C4-2B (cell line): ENCODE results near the gene UFD1.

ENCODE experiments used
- H3K27ac ChIP-seq: fragments of 450-650 bp; 2 replicates; pipeline ENCODE4 v1.5.1; 2017
- CTCF ChIP-seq: fragments of 450-650 bp; conservative IDR thresholded peaks from 2 replicates; pipeline ENCODE4 v1.5.1; 2017; ENCODE audit warnings: mild to moderate bottlenecking
- ZFX ChIP-seq: fragments of 450-650 bp; IDR thresholded peaks from 2 replicates; pipeline ENCODE4 v1.6.1; 2017

UFD1 gene

GRCh38 chr22:19407649-19408606, 71.1 kb downstream of the UFD1 start:
- H3K27ac ChIP-seq = no peak overlapping the region
- TF ChIP-seq CTCF = no peak
- no peak for TF ChIP-seq ZFX

DNA sequence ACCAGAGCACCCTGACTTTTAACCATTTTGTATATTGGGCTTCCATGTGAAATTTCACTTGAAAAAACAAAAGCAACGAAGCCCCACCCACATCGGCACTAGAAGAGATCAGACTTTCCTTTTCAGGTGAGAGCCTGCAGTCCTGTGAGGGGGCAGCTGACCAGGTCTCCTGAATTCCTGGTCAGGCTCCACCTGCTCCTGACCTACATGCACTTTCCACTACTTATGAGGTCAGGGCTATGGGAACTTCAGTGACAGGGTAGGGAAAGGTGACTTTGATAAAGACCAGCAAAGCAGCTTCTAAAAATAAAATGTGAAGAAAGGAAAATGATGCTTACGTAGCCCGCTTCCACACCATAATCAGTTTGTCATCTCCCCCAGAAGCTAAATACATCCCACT, 72.1 kb downstream of the UFD1 start:
- no peak overlapping the region for H3K27ac ChIP-seq
- TF ChIP-seq ZFX = no peak
- TF ChIP-seq CTCF = no peak

- no peak overlapping the region for H3K27ac ChIP-seq
- no peak for TF ChIP-seq ZFX
- TF ChIP-seq CTCF = no peak
Observed at GRCh38 chr22:19406281-19406811, 72.6 kb downstream of the UFD1 start.

DNA sequence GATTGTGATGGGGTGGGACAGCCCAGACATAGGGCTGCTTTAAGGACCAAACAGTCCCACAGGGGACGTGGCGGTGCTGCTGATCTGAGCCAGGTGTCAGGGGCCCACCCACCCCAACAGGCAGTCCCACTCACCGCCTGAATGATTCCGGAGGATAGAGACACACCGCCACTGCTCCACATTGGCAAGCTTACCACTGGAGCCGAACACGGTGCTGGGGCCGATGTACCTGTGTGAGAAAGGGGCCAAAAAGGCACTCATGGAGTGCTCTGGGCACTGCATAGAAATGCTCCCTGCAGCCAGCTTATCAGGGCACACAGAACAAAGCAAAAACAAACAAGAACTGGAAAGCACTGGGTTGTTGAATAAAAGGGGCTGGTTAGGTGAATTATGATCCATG, 73.3 kb downstream of the UFD1 start:
- no peak overlapping the region for H3K27ac ChIP-seq
- no peak for TF ChIP-seq CTCF
- no peak for TF ChIP-seq ZFX

DNA sequence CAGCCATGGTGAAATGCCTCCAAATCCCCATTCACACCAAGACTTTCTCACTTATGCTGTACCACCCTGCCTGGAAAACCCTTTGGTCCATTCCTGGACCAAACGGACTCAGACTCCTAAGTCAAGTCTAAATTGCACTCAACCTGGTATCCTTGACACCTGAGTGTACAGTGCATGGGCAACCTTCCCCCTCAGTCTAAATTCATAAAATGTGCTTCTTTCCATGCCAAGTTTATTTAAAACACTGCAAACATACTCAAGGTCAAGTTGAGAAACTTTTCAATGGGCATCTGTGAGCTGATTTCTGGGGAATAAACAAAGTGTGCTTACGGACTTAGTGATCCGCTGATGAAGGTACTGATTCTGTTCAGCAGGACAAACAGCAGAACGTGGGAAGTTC, 73.9 kb downstream of the UFD1 start:
- TF ChIP-seq ZFX (no peak), CTCF (no peak)
- H3K27ac ChIP-seq = no peak overlapping the region

GRCh38 chr22:19404676-19405075, 74.3 kb downstream of the UFD1 start:
- no peak for TF ChIP-seq CTCF
- no peak for TF ChIP-seq ZFX
- no peak overlapping the region for H3K27ac ChIP-seq

DNA sequence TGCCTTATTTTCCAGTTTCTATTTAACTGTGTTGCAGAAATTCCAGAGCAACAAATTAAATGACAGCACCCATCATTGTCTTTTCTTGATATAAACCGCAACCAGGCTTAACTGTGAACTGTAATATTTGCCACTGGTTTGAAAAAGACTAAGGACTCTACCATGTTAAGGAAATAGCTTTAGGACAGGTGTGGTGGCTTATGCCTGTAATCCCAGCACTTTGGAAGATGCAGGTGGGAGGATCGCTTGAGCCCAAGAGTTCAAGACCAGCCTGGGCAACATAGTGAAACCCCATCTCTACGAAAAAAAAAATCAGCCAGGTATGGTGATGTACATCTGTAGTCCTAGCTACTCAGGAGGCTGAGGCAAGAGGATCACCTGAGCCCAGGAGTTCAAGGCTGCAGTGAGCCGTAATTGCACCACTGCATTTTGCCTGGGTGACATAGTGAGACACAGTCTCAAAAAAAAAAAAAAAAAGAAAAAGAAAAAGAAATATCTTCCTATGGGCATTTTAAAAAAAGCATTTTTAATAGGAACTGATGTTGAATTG, 76.3 kb downstream of the UFD1 start:
- TF ChIP-seq CTCF = no peak
- no peak for TF ChIP-seq ZFX
- H3K27ac ChIP-seq = no peak overlapping the region
